ENCODE data around the gene MPHOSPH6.

DNA sequence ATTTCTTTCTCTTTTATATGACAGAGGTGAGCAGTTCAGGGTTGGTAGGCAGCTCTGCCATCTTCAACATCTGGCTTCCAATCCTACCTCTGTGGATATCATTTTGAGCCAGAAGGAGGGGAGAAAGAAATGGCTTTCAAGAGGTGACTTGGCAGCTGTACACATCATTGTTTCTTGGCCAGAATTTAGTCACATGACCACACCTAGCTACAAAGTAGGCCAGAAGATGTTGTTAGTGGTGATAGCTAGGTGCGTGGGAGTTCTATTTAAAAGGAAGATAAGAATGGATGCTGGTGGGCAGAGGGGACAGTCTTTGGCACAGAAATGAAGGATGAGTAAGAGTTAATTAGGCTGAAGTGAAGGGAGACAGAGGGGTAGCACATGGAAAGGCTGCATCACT lies 29.2 kb upstream of the MPHOSPH6 start:
- TF ChIP-seq, protein P1, sequence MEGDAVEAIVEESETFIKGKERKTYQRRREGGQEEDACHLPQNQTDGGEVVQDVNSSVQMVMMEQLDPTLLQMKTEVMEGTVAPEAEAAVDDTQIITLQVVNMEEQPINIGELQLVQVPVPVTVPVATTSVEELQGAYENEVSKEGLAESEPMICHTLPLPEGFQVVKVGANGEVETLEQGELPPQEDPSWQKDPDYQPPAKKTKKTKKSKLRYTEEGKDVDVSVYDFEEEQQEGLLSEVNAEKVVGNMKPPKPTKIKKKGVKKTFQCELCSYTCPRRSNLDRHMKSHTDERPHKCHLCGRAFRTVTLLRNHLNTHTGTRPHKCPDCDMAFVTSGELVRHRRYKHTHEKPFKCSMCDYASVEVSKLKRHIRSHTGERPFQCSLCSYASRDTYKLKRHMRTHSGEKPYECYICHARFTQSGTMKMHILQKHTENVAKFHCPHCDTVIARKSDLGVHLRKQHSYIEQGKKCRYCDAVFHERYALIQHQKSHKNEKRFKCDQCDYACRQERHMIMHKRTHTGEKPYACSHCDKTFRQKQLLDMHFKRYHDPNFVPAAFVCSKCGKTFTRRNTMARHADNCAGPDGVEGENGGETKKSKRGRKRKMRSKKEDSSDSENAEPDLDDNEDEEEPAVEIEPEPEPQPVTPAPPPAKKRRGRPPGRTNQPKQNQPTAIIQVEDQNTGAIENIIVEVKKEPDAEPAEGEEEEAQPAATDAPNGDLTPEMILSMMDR (IDR thresholded peaks at IDR 0.05; ENCODE audit: low read depth, low read length, poor library complexity, severe bottlenecking), result no peak
- no peak for TF ChIP-seq EZH2phosphoT487 (IDR thresholded peaks at IDR 0.05; ENCODE audit: borderline replicate concordance, low read length)
